CD4-positive, alpha-beta T cell treated with Interleukin-15 for 4 hours (primary cell): ENCODE data around the gene C2orf42.
"Not testable (repeated sequence)": the region's sequence is repeated elsewhere in the genome, so short reads cannot be mapped to it uniquely, and the experiment has no call there.

Experiments
- DNase-seq: peaks from one replicate; pipeline ENCODE4 v3.0.0-alpha.2; 2020; ENCODE audit warnings: low spot score

C2orf42 gene

DNA sequence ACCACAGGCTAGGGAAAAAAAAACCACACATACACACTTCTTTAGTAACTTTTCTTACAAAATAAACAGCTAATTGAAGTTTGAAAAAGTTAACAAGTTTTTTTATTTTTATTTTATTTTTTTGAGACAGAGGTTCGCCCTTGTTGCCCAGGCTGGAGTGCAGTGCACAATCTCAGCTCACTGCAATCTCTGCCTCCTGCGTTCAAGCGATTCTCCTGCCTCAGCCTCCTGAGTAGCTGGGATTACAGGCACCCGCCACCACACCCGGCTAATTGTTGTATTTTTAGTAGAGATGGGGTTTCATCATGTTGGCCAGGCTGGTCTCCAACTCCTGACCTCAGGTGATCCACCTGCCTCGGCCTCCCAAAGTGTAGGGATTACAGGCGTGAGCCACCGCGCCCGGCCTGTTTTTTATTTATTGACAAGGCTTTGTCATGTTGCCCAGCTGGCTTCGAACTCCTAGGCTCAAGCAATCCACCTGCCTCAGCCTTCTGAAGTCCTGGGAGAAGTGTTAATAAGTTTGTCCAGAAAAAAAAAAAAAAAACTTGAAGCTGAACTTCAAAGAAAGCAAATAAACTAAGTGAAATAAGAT is 21.1 kb downstream of the C2orf42 start:
- not testable (repeated sequence) for DNase-seq

GRCh38 chr2:70161069-70161534 is 29.7 kb downstream of the C2orf42 start:
- no peak for DNase-seq

GRCh38 chr2:70160545-70160944 is 30.3 kb downstream of the C2orf42 start:
- DNase-seq = no peak

- DNase-seq = not testable (repeated sequence)
Measured at GRCh38 chr2:70149130-70149686, 41.6 kb downstream of the C2orf42 start.

GRCh38 chr2:70148211-70148760 is 42.5 kb downstream of the C2orf42 start:
- DNase-seq = not testable (repeated sequence)

- DNase-seq = peak; percentile 29
Measured at GRCh38 chr2:70145851-70146739, 44.7 kb downstream of the C2orf42 start.

- no peak for DNase-seq
Measured at GRCh38 chr2:70145144-70145490, 45.7 kb downstream of the C2orf42 start.

- no peak for DNase-seq
Measured at GRCh38 chr2:70144443-70145143, 46.2 kb downstream of the C2orf42 start.

GRCh38 chr2:70143314-70144150 is 47.3 kb downstream of the C2orf42 start:
- DNase-seq = peak; percentile 60

GRCh38 chr2:70142590-70143313 is 48.1 kb downstream of the C2orf42 start:
- peak; percentile 99 for DNase-seq

DNA sequence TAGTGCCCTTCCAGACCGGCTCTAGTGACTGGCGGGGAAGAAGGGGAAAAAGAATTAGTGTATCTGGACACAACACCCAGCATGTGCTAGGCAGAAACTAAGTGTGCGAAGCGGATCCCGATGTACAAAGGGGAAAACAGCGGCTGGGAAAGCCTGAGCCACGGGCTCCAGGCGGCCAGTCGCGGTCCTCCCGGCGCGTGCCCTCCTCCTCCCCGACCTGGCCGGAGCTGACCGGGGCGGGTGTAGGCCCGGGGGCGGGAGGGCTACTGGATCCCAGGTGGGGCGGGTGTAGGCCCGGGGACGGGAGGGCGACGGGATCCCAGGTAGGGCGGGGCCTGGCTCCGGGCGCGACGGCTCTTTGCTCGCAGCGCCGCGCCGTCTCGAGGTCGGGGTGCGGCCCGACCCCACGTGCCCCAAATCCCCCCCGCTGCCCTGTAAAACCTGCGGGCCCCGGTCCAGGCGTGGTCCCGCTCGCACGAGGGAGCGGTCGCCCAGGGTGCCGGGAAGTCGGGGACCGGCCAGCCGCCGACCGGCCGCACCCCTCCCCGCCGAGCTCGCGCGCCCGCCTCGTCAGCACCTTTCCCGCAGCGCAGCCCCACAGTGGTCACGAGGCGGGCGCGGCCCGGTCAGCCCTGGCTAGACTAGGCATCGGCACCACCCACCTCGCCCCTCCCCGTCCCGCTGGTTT is 48.8 kb downstream of the C2orf42 start:
- DNase-seq = no peak

- peak; percentile 72 for DNase-seq
Measured at GRCh38 chr2:70141212-70141901, 49.5 kb downstream of the C2orf42 start.

DNA sequence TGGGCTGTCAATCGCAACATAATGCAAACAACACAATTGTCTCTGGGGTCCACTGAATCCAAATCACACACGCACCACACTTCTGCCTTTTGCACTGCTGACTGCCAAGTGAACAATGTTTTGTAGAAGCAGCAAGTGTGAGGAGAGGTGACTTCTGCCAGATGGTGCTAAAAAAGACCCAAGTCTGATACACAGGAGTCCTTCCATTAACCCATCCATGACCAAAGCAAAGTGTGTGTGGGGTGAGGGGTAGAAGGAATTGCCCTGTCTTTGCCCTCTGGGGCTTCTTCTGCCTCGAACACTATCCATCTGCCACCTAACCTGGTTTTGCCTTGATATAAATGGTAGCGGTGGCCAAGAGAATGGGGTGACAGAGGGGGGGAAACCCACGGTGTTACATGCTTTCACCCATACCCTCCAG is 50.0 kb downstream of the C2orf42 start:
- DNase-seq = no peak

DNA sequence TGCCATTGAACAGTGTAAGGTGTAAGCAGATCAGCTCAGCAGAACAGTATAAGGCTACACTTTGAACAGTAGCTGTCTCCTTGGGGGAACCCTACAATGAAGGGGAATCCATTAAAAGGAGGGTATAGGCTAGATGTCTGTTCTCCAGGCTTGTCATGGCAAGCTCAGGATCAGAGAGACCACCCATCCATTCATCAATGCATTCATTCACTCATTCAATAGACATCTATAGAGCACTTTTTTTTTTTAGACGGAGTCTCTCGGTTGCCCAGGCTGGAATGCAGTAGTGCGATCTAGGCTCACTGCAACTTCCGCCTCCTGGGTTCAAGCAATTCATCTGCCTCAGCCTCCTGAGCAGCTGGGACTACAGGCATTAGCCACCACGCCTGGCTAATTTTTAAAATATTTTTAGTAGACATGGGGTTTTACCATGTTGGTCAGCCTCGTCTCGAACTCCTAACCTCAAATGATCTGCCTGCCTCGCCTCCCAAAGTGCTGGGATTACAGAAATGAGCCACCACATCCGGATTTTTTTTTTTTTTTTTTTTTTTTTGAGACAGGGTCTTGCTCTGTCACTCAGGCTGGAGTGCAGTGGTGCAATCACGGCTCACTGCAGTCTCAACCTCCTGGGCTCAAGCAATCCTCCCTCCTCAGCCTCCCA is 56.4 kb downstream of the C2orf42 start:
- DNase-seq = not testable (repeated sequence)

DNA sequence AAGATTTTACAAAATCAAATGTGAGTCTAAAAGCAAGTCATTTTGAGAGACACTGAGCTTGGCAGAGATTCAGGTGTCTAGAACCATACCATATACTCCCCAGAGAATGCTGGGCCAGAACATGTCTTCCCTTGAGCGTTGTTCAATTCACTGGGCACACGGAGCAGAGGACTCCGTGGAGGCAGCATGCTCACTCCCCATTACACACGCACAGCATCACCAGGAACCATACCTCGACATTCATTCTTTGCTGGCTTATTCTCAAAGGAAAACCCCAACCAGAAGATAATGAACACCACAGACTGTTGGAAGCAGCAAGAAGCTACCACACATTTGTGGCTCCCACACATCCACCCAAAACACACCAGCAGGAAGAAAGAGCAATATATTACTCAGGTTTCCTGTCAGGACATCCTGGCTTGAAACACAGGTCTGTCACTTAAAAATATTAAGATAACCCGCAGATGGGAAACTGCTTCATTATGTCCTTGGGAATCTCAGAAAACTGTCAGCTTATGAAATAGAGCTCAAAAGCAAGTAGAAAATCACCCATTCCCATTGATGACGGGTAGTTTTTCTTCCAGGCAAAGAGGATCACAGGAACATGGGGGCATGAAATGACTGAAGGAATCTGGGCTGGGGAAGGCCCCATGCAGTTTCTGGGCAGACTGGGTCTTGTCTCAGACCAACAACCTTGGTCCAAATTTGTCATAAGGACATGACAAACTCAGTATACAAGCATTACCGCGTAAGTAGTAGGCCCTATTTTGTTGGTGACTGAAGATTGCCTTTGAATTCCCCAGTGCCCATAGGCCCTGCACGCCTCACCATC is 57.1 kb downstream of the C2orf42 start:
- DNase-seq = peak; percentile 50

GRCh38 chr2:70133127-70133452 is 57.7 kb downstream of the C2orf42 start:
- no peak for DNase-seq

- peak; percentile 73 for DNase-seq
Measured at GRCh38 chr2:70132244-70133126, 58.3 kb downstream of the C2orf42 start.
